ENCODE measurements around the gene REV1. TPM values are rescaled to one million over a fixed set of nuclear protein-coding genes. Genes with fewer than 3 reads are reported as not detected.

The REV1 gene
- total and polyA plus RNA-seq, 9 of the 15 experiments (the other 6 are each of a cell fraction or from before 2014, with no cell fraction given), result 12.8 to 54.4 (median 29.6) TPM

DNA sequence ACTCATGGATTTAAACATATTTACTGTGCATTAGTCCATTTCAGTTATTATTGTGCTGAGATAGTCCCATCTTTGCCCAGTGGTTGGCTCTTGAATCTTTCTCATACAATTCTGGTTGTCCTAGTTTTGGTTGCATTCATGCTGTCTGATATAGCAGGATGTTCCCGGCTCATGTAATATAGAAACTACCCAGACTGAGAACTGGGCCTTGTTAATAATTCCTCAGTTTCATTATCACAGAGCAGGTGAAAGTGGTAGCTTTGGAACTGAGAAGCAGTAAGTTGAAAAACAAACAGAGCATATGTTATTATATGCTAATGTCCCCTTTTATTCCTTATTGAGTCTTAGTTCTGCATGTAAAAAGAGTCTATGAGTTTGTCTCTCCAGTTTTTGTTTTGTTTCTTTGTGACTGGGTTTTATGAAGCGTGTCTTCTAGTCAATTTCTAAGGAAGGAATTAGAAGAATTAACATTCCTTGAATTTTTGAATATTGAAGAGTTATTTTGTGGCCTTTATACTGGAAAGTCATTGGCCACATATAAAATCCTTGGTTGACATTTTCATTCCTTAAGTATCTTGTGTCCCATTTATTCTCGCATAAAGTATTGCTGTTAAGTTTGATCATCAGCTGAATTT is 109.3 kb downstream of the REV1 start:
- DNase-seq (ENCODE audit: extremely low read depth in 1 of 4, low spot score in 3 of 4) (no peak), ATAC-seq (no peak), FAIRE-seq (no peak)
- H3K4me1 ChIP-seq (replicated peaks in 1 of 2; ENCODE audit: control insufficient read depth in 2 of 2, insufficient read depth in 2 of 2, low read length in 2 of 2), result no peaks in the 10 kb centered on the region
- no peak overlapping the region for H3K9ac ChIP-seq (ENCODE audit: insufficient read depth in 1 of 2, low read depth in 2 of 2, low read length in 2 of 2)
- no peaks in the 10 kb centered on the region for H4K20me1 ChIP-seq (replicated peaks; ENCODE audit: control insufficient read depth, insufficient read depth, low read length)
- TF ChIP-seq ZNF121 (CRISPR knock-in tag; conservative IDR thresholded peaks at IDR 0.05) (no peak), RCOR1 (IDR thresholded peaks at IDR 0.05; ENCODE audit: borderline replicate concordance in 1 of 2, low read depth in 2 of 2, low read length in 2 of 2) (no peak), MCM3 (IDR thresholded peaks at IDR 0.05) (no peak), KDM1A (IDR thresholded peaks at IDR 0.05) (no peak), GTF3C2 (IDR thresholded peaks at IDR 0.05; ENCODE audit: borderline replicate concordance, extremely low read depth, insufficient read length) (no peak), ZFP30 (CRISPR knock-in tag; IDR thresholded peaks at IDR 0.05; ENCODE audit: borderline replicate concordance) (no peak), POLR2G (IDR thresholded peaks at IDR 0.05; ENCODE audit: low read depth, low read length) (no peak), ZNF212 (CRISPR knock-in tag; IDR thresholded peaks at IDR 0.05) (no peak), ASH1L (IDR thresholded peaks at IDR 0.05; ENCODE audit: borderline replicate concordance, low read depth, partially characterized antibody) (no peak), GTF2F1 (IDR thresholded peaks at IDR 0.05; ENCODE audit: low read depth, low read length) (no peak), CBX8 (IDR thresholded peaks at IDR 0.05; ENCODE audit: borderline replicate concordance, extremely low read depth, low read depth, low read length, poor library complexity, severe bottlenecking) (no peak), MBD2 (IDR thresholded peaks at IDR 0.05; ENCODE audit: borderline replicate concordance, low read depth) (no peak), HDAC3 (IDR thresholded peaks at IDR 0.05; ENCODE audit: borderline replicate concordance, partially characterized antibody) (no peak)
- TF ChIP-seq, protein P1, sequence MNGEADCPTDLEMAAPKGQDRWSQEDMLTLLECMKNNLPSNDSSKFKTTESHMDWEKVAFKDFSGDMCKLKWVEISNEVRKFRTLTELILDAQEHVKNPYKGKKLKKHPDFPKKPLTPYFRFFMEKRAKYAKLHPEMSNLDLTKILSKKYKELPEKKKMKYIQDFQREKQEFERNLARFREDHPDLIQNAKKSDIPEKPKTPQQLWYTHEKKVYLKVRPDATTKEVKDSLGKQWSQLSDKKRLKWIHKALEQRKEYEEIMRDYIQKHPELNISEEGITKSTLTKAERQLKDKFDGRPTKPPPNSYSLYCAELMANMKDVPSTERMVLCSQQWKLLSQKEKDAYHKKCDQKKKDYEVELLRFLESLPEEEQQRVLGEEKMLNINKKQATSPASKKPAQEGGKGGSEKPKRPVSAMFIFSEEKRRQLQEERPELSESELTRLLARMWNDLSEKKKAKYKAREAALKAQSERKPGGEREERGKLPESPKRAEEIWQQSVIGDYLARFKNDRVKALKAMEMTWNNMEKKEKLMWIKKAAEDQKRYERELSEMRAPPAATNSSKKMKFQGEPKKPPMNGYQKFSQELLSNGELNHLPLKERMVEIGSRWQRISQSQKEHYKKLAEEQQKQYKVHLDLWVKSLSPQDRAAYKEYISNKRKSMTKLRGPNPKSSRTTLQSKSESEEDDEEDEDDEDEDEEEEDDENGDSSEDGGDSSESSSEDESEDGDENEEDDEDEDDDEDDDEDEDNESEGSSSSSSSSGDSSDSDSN (IDR thresholded peaks at IDR 0.05; ENCODE audit: borderline replicate concordance in 1 of 2, low read depth in 2 of 2, low read length in 2 of 2), result no peak
- TF ChIP-seq, protein P2, sequence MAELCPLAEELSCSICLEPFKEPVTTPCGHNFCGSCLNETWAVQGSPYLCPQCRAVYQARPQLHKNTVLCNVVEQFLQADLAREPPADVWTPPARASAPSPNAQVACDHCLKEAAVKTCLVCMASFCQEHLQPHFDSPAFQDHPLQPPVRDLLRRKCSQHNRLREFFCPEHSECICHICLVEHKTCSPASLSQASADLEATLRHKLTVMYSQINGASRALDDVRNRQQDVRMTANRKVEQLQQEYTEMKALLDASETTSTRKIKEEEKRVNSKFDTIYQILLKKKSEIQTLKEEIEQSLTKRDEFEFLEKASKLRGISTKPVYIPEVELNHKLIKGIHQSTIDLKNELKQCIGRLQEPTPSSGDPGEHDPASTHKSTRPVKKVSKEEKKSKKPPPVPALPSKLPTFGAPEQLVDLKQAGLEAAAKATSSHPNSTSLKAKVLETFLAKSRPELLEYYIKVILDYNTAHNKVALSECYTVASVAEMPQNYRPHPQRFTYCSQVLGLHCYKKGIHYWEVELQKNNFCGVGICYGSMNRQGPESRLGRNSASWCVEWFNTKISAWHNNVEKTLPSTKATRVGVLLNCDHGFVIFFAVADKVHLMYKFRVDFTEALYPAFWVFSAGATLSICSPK (IDR thresholded peaks at IDR 0.05; ENCODE audit: borderline replicate concordance), result no peak
- H3K27ac ChIP-seq (ENCODE audit: extremely low read depth, low read depth, low read length), result no peak overlapping the region
- H2AFZ ChIP-seq (ENCODE audit: low read depth, low read length), result no peak overlapping the region
- no TSS peak for BruUV-seq (replicated peaks)
- CTCF ChIA-PET (ENCODE audit: low intra/inter-chr PET ratio), result no interaction called here
- intact Hi-C loops (cut with micrococcal nuclease) (no loop called here), in situ Hi-C loops (cut with MboI) (no loop called here)
- H3K4me2 ChIP-seq (ENCODE audit: insufficient read depth, low read length), result no peak overlapping the region
- no peaks in the 10 kb centered on the region for H3K79me2 ChIP-seq (ENCODE audit: control insufficient read depth, insufficient read depth, low read length)
- H3K4me3 ChIP-seq, result no peak overlapping the region
- no peaks in the 10 kb centered on the region for H3K27me3 ChIP-seq (ENCODE audit: control insufficient read depth in 2 of 2, insufficient read depth in 2 of 2, low read length in 2 of 2)
- peaks cover 92% of the 10 kb centered on the region for H3K36me3 ChIP-seq (ENCODE audit: control insufficient read depth, insufficient read depth, low read length)
- H3K9me3 ChIP-seq (replicated peaks; ENCODE audit: control insufficient read depth, insufficient read depth, low read depth, low read length), result no peaks in the 10 kb centered on the region
- POLR2A ChIA-PET, result no interaction called here
- WGBS (ENCODE audit: insufficient coverage, low coverage, missing lambda C conversion rate), result 98% methylated on average over 3 of the region's 3 CpGs
- H3K9me1 ChIP-seq (ENCODE audit: control insufficient read depth, insufficient read depth, low read length), result no peaks in the 10 kb centered on the region
